ENCODE measurements around the gene CTDSPL2. TPM values are rescaled to one million over a fixed set of nuclear protein-coding genes. Genes with fewer than 3 reads are reported as not detected.

CTDSPL2 gene
- polyA plus RNA-seq, 1 donor from 2014 or later = 78.1 TPM

DNA sequence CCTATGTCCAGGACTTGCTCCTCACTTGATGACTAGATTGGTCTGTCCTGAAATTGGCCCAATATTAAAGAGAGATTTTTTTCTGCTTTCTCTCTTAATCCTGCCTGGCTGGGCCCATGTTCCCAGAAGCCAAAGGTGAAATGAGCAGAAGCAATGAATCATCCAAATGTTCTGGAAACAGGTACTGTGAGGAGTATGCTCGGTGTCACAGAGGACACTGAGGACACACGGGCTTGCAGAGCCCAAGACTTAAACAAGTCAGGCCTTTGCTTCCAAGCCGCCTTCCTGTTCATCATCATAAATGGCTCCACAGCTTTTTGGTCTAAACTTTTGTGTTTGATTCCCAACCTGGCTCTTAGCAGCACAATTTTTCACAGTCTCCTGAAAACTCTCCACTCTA is 140.9 kb downstream of the CTDSPL2 start:
- no peak overlapping the region for H3K9ac ChIP-seq (ENCODE audit: low read length)
- H3K9me2 ChIP-seq (ENCODE audit: insufficient read depth, low read length) = no peaks in the 10 kb centered on the region
- no peak overlapping the region for H3K27ac ChIP-seq (ENCODE audit: low read length)
- H3K27me3 ChIP-seq (ENCODE audit: insufficient read depth, low read depth, low read length) = no peaks in the 10 kb centered on the region
- peaks cover 26% of the 10 kb centered on the region for H3K36me3 ChIP-seq (ENCODE audit: insufficient read depth, low read length)
- no peaks in the 10 kb centered on the region for H3F3A ChIP-seq (ENCODE audit: insufficient read depth, low read length, poor library complexity, severe bottlenecking)
- H2AFZ ChIP-seq (ENCODE audit: low read depth, low read length) = no peak overlapping the region
- peaks cover 16% of the 10 kb centered on the region for H3K9me3 ChIP-seq (ENCODE audit: low read length)
- no peak overlapping the region for H3K4me3 ChIP-seq (ENCODE audit: low read length)
- TF ChIP-seq MXI1 (conservative IDR thresholded peaks at IDR 0.05; ENCODE audit: poor library complexity, severe bottlenecking) (no peak), SMC3 (conservative IDR thresholded peaks at IDR 0.05; ENCODE audit: poor library complexity) (no peak), POLR2AphosphoS5 (IDR thresholded peaks at IDR 0.05) (no peak), RAD21 (conservative IDR thresholded peaks at IDR 0.05) (no peak)
- TF ChIP-seq, protein P1, sequence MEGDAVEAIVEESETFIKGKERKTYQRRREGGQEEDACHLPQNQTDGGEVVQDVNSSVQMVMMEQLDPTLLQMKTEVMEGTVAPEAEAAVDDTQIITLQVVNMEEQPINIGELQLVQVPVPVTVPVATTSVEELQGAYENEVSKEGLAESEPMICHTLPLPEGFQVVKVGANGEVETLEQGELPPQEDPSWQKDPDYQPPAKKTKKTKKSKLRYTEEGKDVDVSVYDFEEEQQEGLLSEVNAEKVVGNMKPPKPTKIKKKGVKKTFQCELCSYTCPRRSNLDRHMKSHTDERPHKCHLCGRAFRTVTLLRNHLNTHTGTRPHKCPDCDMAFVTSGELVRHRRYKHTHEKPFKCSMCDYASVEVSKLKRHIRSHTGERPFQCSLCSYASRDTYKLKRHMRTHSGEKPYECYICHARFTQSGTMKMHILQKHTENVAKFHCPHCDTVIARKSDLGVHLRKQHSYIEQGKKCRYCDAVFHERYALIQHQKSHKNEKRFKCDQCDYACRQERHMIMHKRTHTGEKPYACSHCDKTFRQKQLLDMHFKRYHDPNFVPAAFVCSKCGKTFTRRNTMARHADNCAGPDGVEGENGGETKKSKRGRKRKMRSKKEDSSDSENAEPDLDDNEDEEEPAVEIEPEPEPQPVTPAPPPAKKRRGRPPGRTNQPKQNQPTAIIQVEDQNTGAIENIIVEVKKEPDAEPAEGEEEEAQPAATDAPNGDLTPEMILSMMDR (IDR thresholded peaks at IDR 0.05; ENCODE audit: poor library complexity, severe bottlenecking) = no peak
- H3K79me2 ChIP-seq (replicated peaks; ENCODE audit: insufficient read depth, low read length) = no peaks in the 10 kb centered on the region
- H3K4me2 ChIP-seq (ENCODE audit: low read length) = no peak overlapping the region
- H4K20me1 ChIP-seq (ENCODE audit: insufficient read depth) = no peaks in the 10 kb centered on the region

DNA sequence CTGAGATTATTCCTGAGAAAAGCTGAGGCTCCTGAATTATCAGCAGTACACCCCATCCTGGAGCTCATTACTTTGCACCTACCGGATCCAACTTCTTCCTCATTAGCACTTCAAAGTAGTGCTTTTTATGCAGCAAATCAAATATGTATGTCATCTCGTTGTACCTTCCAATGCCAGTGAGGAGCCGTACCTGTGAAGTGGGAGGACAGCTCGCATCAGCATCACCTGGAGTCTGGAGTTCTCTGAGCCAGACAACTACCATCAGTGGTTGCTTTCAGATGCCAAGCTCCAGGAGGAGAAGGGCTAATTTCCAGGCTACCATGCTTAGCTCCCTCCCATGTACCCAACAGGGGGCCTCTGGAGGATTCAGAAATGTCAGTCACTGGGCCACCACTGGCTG is 141.9 kb downstream of the CTDSPL2 start:
- no peak overlapping the region for H3K9ac ChIP-seq (ENCODE audit: low read length)
- H3K9me2 ChIP-seq (ENCODE audit: insufficient read depth, low read length) = no peaks in the 10 kb centered on the region
- no peaks in the 10 kb centered on the region for H3F3A ChIP-seq (ENCODE audit: insufficient read depth, low read length, poor library complexity, severe bottlenecking)
- H3K36me3 ChIP-seq (ENCODE audit: insufficient read depth, low read length) = peaks cover 20% of the 10 kb centered on the region
- TF ChIP-seq SMC3 (conservative IDR thresholded peaks at IDR 0.05; ENCODE audit: poor library complexity) (no peak), EZH2 (IDR thresholded peaks at IDR 0.05; ENCODE audit: borderline replicate concordance, insufficient read depth, low read length, poor library complexity, severe bottlenecking) (no peak), TAF1 (IDR thresholded peaks at IDR 0.05; ENCODE audit: low read depth) (no peak), REST (IDR thresholded peaks at IDR 0.05; ENCODE audit: borderline replicate concordance) (no peak), EP300 (conservative IDR thresholded peaks at IDR 0.05; ENCODE audit: poor library complexity, severe bottlenecking) (no peak), RAD21 (conservative IDR thresholded peaks at IDR 0.05) (no peak), POLR2AphosphoS5 (IDR thresholded peaks at IDR 0.05) (no peak), MXI1 (conservative IDR thresholded peaks at IDR 0.05; ENCODE audit: poor library complexity, severe bottlenecking) (no peak)
- TF ChIP-seq, protein P1 (IDR thresholded peaks at IDR 0.05; ENCODE audit: poor library complexity, severe bottlenecking) = no peak
- H3K4me2 ChIP-seq (ENCODE audit: low read length) = no peak overlapping the region
- no peaks in the 10 kb centered on the region for H3K27me3 ChIP-seq (ENCODE audit: insufficient read depth, low read depth, low read length)
- no peak overlapping the region for H3K4me3 ChIP-seq (ENCODE audit: low read length)
- H3K27ac ChIP-seq (ENCODE audit: low read length) = no peak overlapping the region
- H3K79me2 ChIP-seq (replicated peaks; ENCODE audit: insufficient read depth, low read length) = no peaks in the 10 kb centered on the region
- H2AFZ ChIP-seq (ENCODE audit: low read depth, low read length) = no peak overlapping the region
- peaks cover 16% of the 10 kb centered on the region for H3K9me3 ChIP-seq (ENCODE audit: low read length)
- no peaks in the 10 kb centered on the region for H4K20me1 ChIP-seq (ENCODE audit: insufficient read depth)

Measured in neural cell (in vitro differentiated cells).